Glomerular visceral epithelial cell (primary cell): ENCODE measurements around the gene SLC6A7.
A peak's percentile ranks its signal among the peaks of the same experiment; 100 is the strongest.

Experiments used
- DNase-seq: peaks from one replicate; pipeline ENCODE4 v3.0.0-alpha.2; 2016; ENCODE audit errors: extremely low spot score

The SLC6A7 gene

DNA sequence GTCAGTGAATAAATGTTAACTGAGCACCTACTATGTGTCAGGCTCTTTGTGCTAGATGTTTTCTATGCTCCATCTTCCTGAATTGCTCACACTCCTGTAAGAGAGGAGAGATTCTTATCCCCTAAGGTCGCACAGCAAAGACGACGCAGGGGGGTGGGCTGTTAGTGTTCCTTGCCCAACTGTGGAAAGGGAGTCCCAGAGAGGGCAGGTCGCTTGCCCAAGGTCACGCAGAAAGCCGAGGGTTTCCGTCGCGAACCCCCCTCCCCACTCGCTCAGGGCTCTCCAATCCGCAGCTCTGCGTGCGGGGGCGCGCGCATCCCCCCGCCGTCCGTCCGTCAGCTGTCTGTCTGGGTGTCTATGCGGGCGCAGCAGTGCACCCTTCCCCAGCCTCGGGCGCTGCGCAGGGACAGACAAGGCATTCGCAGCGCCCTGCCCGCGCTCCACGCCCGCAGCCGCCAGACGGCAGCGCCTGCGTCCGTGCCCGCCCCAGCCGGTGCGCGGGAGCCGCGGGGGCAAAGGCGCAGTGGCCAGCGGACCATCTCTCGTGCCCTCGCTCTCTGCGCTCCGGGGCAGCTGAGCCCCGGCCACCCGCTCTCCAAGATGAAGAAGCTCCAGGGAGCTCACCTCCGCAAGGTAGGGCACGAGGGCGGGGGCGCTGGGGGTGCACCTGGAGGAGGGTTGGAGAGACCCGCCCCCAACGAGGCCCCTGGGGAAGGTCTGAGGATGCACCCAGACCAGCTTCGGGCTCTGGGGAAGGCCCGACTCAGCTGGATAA, at the start of gene SLC6A7:
Gene SLC6A7, plus strand, starts transcription at position 335 of the 775 bp plus-strand sequence. Its CDS starts 266 bp downstream, at position 601.
- DNase-seq = no peak

DNA sequence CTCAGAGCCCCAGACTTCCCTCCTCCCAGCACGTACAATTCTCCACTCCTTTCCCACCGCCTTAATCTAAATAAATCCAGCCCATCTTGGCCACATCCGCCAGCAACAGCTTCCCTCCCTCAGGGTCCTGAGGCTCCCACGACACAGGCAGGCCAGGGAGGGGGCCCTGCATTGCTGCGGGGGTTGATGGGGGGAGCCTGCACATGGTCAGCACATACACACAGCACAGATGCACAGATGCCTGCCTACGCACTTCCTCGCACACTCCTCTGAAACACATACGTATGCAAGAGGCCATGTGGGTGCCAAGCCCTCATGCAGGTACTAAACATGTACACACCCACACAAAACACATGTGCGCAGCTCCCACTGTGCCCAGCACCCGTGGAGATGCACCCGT, 49.0 kb upstream of the SLC6A7 start:
- DNase-seq = no peak

DNA sequence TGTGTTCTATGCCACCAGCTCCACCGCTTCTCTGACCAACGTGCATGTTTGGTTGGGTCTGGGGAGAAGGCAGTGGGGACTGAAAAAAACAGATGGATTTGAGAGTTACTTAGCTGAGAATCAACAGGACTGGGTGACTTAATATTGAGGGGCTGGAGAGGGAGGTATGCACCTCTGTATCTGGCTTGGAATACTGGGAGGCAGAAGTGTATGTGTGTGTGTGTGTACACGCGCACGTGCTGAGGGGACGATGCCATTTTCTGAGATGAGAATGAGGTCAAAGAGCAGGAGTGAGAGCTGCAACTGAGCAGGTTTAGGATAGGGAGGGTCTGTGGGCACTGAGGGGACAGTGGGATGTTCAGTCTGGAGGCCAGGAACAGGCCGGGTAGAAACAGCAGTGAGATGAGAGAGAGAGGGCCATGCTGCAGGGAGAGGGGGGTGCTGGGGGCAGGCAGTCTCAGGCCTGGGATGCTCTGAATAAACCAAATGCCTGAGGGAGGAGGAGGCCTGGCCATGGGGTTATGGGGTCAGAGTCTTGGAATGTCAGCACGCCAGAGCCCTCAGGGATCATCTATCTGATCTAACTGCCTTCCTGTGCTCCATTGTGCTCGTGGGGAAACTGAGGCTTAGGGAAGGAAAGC, 48.2 kb upstream of the SLC6A7 start:
- DNase-seq = peak; percentile 68

DNA sequence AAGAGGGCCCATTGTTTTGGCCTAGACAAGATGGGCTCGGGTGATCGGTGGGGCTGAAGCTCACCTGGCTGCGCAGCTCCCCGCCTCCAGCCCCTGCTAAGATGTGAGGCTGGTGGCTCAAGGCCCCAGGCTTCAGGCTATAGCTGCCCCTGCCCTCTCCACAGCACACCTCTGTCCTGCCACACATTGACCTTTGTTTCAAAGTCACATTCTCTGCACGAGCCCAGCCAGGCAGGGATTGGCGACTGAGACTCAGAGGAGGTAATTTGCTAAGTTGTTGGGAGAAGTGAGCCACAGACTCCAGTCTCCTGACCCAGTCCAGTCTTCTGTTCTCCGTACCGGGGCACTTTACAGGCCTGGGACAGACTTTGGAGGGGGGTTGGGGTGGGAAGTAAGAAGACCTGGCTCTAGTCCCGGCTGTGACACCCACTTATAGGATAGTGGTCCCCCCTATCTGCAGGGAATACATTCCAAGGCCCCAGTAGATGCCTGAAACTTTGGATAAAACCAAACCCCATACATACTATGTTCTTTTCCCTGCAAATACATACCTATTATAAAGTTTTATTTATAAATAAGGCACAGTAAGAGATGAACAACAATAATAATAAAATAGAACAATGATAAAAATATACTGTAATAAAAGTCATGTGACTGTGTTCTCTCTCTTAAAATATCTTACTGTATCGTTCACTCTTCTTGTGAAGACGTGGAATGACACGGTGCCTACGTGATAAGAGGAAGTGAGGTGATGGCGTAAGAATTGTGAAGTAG, 47.5 kb upstream of the SLC6A7 start:
- peak; percentile 18 for DNase-seq

DNA sequence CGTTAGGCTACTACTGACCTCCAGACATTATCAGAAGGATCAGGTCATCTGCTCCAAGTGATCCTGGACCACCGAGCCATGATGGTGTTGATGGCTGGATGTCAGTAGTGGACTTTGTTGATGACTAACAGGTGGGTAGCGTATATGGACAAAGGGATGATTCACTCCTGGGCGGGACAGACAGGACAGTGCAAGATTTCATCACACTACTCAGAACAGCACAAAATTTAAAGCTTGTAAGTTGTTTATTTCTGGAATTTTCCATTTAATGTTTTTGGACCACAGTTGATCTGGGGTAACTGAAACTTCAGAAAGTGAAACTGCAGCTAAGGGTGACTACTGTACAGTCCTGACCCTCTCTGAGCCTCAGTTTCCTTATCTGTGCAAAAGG, 46.9 kb upstream of the SLC6A7 start:
- peak; percentile 84 for DNase-seq

DNA sequence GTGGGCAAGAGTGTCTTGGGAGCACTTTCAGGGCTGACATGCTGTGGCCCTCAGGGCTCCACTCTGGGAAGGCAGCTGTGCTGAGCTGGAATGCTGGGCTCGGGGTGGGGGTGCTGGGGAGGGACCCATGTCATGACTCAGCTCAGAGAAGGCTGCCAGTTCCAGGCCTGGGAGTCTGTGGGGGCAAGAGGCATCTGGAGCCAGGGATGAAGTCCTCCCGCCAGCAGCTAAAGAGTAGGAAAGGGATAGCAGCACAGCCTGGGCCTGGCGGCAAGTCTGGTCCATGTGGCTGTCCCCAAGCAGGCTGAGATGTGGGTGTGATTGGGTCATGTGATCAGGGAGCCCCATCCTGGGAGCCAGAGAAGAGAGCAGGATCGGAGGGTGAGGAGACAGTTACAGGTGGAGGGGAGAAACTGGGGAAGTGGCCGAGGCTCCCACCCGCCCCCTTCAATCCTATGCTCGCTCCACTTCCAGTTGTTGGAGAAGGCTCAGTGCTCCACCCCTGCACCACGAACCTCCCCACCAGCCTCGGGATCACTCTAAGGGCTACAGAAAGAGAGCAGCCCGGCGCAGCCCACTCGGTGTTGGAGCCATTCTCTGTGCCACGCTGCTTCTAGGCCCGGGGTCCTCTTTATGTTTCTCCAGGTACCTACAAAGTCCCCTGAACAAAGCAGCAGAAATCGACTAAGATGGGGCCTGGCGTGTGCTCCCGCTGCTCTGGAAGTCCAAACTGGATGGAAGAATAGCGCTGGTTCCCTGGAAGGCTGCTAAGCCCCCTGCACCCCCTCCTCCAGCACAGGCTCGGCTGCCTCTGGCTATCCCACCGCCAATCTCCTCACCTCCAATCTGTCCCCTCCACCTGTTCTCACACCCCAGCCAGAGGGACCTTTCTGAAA, 46.3 kb upstream of the SLC6A7 start:
- DNase-seq = peak; percentile 92

DNA sequence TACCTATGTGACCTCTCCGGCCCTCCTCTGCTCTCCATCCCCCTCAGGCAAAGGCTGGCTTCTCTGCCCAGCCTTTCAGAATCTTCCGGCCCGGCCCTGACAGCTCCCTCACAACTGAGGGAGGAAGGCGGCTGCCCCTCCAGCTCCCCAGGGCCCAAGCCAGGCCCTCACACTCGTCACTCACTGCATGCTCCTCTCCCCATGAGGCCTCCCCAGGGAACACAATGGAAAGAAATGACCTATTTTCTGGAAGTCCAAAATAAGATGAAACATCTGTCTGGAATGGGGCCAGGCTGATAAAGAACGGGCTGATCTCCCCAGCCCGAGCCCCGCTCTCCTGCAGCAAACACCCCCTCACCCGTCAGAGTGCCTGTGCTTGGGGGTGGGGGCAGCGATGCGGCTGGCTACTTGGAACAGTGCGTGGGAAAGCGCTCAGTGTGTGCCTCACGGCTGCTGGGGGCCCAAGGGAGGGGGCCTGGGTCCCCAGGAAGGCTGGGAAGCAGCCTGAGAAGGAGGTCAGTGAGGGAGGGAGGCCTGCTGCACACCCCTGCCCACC, 45.5 kb upstream of the SLC6A7 start:
- DNase-seq = no peak

DNA sequence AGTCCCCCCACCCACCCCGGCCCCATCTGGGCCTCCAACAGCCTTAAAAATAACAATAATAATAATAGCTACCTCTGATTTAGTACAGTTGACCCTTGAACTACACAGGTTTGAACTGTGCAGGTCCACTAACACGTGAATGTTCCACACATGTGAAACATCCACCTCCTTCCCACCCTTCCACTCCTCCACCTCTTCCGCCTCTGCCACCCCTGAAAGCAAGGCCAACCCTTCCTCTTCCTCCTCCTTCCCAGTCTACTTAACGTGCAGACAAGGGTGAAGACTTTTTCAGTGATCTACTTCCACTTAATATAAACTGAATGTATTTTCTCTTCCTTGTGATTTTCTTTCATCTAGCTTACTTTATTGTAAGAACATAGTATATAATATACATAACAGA, 45.0 kb upstream of the SLC6A7 start:
- no peak for DNase-seq

DNA sequence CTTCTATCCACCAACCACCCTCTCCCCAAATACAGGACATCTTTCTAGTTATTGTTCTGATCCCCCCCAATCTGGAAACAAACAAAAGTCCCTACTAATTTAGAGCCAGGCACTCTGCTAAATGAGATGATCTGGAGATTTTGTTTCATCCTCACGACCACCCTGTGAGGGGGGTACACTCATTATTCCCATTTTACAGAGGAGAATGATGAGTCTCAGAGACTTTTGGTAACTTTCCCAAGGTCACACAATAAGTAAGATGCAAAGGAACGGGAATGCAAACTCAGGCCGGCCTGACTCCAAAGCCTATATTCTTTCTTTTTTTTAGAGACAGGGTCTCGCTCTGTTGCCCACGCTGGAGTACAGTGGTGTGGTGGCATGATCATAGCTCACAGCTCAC, 43.6 kb upstream of the SLC6A7 start:
- DNase-seq = no peak

DNA sequence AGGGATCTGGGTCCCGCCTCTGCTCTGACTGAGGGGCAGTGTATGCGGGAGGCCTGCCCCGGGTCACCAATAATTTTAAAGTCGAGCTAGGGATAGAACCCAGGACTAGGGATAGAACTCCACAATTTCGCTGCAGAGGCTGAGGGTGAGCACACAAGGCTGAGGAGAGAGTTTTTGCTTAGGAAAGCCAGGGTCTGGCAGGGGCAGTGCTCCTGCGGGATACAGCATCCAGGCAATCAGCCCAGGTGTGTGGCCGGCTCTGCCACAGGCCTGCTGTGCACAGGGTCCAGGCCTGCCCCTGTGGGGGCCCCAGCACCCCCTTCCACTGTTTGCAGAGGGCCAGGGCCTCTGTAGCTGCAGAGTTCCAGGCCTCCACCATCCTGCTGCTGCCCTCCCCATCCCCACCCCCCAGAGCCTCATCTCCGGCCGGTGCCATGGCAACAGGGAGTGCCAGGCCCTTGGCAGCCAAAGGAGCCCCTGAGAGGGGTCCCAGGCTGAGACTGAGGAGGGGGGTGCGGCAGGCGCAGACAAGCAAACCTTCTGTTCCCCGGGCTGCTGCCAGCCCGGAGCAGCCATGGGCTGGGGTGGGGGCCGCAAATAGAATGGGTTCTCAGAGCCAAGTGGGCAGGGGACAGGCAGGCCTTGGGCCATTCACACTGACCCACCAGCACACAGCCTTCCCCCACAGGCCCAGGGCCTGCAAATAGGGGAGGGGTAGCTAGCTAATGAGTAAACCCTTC, 42.8 kb upstream of the SLC6A7 start:
- no peak for DNase-seq

DNA sequence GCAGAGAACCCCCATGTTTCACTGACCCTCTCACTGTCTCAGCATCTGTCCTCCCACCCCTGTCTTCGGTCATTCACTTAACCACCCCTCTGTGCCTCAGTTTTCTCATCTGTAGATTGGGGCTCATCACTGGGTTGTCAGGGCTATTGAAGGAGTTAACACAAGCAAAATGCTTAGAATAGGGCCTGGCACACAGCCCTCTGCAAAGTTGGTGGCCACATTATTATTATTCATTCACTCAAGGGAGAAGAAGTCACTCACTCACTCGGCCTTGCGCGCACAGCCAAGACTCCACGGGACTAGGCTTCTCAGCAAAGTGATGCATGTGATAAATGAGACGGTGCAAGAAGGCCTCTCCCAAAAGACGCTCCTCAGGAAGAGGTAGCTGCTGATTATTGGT, 42.2 kb upstream of the SLC6A7 start:
- no peak for DNase-seq

DNA sequence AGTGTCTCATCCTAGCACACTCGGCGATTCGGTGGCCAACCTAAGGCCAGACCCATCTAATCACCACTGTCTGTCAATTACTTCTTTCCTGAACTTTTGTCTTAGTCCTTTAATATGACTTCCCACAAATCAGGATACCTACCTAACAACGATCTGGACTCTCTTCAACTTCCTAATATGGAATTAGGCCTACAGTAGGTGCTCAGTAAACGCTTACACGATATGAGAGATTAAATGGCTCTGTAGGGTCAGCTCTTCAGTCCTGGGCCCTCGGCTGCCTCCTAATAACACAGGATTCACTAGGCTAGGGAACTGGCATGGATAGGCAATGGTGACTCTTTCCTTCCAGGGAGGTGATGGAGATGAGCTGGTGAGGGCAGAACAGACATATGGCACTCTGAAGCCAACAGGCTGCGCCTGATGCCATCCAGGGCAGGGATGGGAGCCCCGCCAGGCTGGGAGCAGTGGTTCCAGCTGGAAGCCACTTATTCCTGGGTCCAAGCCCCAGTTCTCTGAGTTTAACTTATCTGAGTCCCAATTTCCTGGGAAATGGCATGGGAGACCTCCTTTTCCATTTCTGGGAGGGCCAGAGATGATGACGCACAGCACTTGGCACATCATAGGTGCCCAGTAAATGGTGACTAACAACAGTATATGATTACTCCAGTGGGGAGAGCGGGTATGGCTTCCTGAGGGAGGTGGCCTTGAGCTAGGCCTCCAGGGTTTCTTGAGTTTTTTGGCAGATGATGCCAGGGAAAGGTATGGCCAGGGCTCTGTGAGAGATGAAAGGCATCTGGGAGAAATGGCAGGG, 41.5 kb upstream of the SLC6A7 start:
- no peak for DNase-seq

DNA sequence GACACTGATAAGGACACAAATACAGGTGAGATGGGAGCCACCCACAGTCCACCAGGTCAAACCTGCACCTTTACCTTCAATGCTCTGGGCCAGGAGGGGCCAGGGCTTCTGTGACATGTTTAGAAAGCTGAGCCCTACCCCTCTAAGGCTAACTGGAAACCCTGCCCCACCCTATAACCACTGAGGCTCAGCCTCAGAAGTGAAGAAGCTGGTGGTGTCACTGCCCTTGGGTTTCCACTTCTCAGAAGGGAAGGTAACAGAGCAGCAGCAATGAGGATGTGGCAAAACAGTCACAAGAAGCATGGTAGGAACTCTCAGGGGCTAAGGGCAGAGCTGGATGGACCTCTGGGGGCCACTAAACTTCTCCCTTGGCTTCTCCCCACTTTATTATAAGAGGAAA, 40.2 kb upstream of the SLC6A7 start:
- no peak for DNase-seq

DNA sequence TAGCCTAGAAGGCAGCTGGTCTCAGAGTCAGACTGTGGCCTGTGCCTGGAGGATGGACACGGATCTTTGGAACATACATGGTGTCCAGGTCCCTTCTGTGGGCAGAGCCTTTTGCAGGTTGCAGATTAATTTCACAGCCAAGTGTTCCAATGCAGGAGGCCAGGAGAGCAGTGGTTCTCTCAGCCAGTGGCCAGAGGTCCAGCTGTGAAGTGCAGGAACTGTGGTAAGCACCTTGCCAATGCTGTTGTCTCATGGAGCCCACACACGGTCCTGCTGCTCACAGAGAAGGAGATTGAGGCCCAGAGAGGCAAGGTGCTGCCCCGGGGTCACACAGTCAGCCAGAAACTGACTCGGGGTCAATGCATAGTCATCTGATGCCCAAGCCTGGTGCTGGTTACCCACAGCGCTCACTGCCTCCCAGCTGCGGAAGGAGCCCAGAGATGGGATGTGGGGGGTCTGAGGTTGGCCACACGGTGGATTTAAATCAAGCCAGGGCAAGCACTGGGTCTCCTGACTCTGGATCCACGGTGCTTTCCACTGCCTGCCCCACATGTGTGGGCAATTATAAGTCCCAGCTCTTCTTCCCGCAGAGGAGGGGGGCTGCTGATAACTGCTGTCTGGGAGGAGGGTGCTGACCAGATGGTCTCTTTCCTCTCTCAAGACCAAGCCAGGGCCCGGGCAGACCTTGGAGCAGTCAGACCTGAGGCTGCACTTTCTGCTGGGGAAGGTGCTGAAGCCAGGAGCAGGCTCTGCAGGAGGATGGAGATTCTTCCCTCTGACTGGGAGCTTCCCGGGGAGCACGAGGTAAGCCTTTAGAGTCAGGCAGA, 37.0 kb upstream of the SLC6A7 start:
- DNase-seq = no peak

DNA sequence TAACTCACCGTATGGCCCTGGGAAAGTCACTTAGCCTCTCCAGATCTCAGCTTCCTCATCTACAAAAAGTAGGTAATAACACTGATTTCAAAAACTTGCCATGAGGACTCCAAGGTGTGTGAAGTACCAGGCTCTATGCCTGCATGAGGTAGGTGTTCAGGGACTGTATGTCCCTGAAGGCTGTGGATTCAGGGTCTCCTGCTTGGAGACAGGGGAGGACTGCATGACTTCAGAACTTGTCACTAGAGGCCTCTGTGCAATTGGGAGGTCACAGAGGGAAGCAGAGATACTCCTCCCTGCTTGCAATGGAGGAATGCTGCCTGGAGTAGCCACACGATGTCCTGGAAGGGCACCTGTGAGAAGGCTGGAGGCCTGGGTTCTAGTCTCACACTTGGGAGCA, 36.4 kb upstream of the SLC6A7 start:
- no peak for DNase-seq

DNA sequence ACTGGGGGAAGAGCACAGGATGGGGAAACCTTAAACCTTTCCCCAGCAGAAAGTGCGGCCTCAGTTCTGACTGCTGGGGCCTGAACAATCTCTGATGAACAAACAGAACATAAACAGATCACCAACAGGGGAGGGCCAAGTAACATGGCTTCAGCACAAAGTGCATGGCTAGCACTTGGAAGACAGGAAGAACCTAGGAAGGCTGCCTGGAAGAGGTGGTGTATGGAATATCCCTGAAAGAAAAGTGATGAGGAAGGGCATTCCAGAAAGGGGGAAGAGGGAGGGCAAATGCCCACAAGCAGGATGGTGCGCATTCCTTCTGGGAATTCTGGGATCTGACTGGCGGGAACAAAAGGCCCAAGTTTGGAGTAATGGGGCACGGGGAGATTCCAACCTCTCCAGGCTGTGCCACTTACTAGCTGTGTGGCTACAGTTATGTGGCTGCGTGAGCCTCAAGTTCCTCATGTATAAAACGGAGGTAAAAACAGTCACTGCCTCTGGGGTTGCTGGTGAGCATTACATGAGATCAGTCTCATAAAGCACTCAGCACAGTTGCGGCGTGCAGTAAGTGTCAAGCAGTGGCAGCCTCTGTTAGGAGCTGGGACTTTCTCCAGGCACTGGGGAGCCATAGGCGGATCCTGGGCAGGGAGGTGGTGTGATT, 35.8 kb upstream of the SLC6A7 start:
- DNase-seq = no peak

DNA sequence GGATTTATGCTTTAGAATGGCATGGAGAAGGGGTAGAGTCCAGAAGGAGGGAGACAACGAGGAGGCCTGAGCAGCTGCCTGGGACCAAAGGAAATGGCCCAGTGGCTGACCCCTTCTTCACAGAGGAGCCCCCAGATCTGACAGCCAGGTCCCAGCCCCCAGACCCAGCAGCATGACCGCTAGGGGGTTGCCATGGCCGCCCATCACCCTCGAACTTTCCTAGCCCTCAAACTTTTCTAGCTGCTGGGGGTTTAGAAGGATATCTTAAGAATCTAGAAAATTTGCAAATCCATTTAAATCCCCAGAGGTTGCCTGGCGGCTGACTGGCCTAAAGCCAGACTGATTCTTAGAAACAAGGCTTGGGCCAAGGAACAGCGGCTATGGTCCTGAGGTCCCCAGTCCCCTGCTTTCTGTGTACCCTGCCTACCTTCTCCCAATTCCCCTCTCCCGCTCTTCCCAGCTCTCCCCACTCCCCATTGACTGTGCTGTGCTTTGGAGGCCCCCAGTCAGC, 35.2 kb upstream of the SLC6A7 start:
- no peak for DNase-seq
